Activated T-helper 1 cell treated with anti-CD3 and anti-CD28 coated beads, Interleukin-2, amount 50 U/mL, for 16 hours (primary cell): ENCODE data around the gene MEGF11.
"Not testable (repeated sequence)": the region's sequence is repeated elsewhere in the genome, so short reads cannot be mapped to it uniquely, and the experiment has no call there.

Source experiments
- DNase-seq, 2 donors: peaks; one replicate each; pipeline ENCODE4 v3.0.0-alpha.2; 2020; ENCODE audit warnings: low read depth in 1 of 2, low spot score in 1 of 2

The MEGF11 gene

DNA sequence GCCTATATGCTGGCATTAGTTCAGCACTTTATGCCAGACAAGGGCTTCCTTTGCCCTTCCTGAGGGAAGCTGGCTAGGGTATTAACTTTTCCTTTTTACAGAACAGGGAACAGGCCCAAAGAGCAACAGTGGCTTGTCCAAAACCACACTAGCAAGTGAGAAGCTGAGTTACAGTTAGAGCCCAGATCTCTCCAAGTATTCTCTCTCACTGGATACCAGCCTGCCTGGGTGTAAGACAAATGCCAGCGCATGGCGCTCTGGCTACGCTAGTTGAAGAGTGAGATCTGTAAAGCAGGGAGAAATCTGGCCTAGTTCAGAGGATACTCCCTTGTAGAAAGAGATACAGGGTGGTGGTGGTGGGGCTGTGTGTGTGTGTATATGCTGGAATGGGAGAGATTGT, 345.9 kb downstream of the MEGF11 start:
- DNase-seq, result no peak

DNA sequence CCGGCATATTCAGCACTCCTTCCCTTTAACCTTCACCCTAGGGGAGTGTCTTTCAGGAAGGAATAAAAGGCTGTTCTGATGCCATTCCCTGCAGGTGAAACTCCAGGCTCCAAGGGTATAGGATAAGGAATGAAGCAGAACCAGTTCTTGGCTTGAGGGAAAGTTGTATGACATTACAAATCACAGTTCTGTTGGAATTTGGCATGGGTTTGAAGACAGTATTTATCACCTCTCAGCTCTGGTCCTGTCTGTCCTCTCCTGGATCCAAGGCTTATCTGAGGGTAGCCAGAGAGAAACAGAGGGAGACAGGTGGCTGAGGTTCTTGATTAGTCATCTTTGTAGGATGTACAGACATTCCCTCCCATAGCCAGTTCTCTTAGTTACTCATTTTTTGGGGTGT, 347.2 kb downstream of the MEGF11 start:
- no peak for DNase-seq

DNA sequence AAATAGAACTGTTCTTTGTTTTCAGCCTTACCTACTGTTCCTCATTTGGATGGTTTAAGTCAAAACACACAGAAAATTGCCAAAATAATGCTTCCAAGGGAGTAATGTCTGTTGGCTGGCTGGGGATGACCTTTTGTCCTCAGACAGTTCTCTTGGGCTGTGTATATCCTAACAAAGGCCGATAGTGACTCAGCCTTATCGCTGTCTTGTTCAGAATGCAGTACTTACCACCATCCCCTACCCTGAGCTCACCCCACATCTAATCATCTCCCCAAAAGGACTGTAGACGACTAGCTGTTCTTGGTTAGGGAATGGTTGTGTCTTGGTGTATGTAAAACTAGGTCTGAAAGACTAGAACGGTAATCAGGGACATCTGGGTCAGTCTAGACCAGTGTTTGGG, 349.2 kb downstream of the MEGF11 start:
- DNase-seq, result no peak

DNA sequence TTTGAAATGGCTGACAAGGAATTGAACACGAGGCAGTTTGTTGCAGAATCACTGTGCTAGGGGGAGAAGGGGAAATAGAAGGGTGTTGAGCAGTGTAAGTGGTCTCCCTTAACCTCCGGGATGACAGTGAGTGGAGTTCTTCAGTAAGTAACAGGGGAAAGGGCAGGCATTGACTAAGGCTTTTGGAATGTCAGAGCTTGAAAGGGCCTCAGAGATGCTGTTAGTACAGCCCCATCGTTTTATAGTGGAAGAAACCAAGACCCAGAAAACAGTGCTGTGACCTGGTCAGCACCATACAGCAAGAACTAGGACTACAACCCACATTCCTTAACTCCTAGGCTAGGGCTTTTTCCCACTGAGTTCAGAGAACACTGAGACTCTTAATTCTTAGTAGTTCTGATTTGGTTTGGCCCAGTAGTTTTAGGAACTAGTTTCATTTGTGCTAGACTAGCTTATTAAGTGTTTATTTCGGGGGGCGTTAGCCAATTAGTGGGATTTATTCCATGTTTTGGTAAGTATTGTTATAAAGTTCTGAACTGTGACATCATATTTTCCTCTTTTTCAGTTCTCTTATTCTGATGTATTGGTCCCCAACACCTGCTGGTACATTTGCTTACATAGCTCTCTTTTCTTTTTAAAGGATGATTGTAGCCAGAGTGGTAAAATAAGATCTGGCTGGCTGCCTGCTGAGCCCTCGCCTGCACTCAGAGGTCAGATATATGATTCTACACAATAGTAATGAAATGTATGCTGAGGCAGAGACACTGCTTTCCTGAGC, 350.1 kb downstream of the MEGF11 start:
- no peak for DNase-seq

DNA sequence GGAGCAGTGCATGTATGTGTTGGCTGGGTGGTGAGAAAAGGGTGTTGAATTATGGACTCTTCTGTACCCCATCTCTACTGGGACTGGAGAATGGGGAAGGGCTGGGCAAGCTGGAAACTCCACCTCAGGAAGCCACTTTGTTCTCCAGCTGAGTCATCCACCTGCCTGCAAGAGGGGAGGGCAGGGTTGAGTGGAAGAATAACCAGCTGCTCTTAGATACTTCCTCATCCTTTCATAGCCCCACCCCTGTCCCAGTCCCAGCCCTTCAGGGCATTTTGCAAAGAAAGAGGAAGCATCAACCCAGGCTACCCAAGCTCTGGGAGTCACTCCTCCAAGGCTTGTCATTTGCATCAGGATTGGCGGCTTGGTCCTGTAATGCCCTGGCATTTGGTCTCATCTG, 351.2 kb downstream of the MEGF11 start:
- no peak for DNase-seq

DNA sequence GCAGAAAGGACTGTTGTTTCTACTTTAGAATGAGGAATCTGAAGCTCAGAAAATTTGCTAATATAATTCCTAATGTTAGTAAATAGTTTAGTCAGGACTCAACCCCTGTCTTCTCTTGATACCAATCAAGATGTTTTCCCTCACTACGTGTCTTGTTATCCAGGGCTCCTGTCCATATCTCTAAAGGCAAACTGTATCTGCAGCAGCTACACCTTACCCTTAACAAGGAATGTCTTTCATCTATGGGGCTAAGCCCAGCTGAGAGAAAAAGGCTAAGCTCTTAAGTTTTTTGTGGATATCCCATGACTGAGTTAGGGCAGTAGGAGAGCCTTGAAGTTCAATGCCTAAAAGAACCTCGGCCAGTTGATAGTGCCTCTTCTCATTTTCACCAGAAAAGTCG, 351.7 kb downstream of the MEGF11 start:
- DNase-seq, result no peak

DNA sequence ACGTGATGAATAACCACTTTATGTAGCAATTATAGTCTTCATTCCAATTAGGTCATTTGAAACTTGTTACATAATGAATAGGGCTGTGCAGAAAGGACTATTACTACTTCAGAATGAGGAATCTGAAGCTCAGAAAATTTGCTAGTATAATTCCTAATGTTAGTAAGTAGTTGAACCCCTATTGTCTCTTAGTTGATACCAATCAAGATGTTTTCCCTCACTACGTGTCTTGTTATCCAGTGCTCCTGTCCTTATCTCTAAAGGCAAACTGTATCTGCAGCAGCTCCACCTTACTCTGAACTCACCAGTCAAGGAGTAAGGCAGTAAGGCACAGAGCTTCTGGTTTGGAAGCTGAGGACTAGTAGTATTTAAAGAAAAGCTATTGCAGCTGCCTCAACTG, 352.2 kb downstream of the MEGF11 start:
- no peak for DNase-seq

DNA sequence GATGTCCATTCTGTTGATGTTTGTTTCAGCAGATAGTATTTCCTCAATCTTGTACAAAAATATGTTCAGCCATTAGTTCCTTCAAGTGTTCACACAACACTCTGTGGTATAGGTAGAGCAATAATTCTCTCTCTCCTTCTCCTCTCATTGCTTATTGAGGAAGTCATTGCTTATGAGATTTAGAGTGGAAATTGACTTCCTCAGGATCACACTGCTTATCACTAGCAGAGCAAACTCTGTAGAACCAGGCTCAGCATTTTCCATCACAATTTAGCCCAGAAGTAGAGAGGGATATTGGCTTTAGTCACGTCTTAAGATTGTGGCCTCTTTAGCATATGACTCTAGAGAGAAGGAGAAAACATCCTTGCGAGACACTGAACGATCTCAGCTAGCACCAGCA, 353.1 kb downstream of the MEGF11 start:
- DNase-seq, result no peak

DNA sequence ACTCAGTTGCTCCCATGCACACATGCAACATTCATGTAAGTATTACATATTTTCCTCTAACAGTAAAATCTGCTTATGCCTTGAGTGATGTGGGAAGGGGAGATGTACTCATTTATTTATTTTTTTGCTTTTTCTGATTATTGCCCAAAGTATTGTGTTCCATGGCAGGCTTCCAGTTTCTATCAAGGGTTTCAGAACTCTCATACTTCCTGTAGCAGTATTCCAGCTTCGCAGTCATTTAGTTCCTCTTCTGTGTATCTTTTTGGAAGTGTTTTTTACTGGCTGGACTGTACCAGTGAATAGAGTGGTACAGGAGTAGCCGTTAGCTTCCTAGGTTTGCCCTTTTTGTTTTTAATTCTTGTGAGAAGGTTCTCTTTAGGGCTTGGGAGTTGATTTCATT, 357.3 kb downstream of the MEGF11 start:
- no peak for DNase-seq

DNA sequence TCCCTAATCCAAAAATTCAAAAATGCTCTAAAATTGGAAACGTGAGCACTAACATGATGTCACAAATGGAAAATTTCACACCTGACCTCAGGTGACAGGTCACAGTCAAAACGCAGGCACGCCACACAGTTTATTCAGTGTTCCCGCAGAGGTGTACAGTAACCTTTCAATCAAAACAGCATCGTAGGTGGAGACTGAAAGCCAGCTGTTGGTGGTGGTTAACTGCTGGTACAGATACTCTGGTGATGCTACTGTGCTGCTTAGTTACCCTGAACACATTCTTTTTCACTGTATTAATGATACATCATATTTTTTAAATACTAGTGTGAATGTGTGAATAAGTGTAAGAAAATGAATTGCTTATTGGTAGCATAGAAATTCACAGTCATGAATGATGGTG, 360.5 kb downstream of the MEGF11 start:
- DNase-seq, result no peak

DNA sequence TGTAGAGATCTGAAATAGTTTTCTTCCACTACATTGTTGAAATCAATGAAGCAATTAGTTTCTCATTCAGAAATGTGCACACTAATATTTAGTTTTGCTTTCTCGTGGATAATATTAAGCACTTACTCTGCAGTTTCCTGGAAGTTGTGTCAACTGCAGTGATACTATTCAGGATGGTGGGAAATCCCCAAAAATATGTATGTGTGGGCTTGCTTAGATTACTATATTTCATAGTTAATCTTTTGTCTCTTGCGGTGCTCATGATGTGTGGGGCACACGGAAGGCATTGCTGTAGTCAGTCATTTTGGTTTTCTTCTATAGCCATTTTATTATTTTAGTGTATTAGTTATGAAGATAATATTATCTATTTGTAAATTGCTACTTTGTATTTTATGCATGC, 364.6 kb downstream of the MEGF11 start:
- no peak for DNase-seq

DNA sequence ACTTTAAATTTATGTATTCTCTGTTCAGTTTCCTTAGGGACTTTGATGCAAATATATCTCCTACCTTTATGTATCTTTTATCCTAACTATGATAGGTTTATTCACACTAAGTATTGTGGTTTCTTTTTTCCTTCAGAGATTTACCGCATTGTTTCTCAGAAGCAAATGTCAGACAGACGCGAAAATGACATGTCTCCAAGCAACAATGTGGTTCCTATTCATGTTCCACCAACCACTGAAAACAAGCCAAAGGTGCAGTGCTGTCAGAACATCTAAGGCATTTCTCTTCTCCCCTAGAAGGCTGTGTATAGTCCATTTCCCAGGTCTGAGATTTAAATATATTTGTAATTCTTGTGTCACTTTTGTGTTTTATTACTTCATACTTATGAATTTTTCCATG, 366.0 kb downstream of the MEGF11 start:
- DNase-seq, result peak in 1 of 2 donors; percentile 11

DNA sequence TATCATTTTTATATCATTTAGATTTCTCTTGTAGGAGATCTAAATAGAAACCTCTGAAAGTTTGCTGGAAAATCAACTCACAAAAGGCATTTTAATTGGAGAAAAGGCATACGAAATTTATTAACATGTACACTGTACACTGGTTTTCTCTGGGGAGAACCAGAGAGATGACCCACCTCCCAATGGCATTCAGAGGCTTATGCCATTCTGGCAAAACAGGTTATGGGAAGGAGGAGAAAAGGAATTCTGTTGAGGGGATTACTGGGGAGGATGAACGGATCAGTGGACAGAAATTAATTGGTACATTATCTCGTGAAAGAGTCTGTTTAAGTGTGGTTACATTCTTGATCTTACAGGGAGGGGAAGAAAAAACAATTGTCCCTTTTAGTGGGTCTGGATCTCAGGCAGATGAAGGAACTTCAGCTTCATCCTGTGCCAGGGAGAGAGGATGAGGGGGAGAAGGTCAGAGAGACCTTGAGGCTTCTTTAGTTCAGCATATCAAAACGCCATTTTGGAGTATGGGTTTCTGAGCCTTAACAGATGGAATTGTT, 367.8 kb downstream of the MEGF11 start:
- no peak for DNase-seq

DNA sequence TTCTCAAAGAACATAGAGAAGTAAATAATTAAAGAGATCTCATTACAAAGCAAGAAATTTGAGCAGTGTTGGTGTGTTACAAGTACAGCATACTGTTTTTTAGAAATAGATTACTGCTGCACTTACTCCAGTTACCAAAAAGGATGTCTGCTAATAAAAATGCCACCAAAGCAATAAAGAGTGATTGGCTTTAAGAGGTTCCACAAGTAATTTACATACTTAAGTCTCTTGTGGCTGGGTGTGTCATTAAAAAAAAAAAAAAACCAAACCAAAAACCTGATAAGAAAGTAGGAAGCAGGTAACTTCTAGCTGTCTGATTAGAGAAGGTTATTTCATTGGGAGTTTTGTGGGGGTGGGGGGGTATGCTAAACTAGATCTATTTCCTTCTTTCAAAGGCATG, 369.0 kb downstream of the MEGF11 start:
- no peak for DNase-seq

DNA sequence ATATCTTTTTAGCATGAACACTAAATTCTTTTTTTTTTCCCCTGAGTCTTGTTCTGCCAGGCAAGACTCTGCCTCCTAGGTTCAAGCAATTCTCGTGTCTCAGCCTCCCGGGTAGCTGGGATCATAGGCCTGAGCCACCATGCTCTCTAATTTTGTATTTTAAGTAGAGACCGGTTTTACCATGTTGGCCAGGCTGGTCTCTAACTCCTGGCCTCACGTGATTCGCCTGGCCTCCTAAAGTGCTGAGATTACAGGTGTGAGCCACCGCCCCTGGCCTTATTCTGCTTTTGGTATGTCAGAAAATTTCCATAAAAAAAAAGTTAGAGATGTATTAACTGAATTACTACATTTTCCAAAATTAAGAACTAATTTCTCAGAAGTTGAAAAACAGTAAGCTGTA, 370.0 kb downstream of the MEGF11 start:
- no peak for DNase-seq

DNA sequence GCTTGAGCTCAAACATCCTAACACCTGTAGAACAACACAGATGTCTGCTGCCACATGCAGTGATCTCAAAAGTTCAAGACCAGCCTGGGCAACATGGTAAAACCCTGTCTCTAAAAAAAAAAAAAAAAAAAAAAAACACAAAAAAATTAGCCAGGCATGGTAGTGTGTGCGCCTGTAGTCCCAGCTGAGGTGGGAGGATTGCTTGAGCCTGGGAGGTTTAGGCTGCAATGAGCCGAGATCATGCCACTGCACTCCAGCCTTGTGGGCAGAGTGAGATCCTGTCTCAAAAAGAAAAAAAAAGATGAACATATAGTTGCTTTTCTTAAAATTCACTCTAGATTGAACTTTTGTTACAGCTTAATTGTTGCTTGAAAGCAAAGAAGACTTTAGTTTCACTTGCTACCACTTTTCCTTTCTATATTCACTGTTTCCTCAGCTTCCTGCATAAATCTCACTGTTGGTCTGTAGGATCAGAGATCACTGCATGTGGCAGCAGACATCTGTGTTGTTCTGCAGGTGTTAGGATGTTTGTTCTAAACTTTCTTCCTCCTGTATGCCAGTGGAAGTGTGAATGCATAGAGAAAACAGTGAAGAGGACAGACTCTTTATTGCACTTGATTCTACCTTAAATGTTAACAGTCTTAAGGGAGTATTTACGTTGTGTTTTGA, 371.6 kb downstream of the MEGF11 start:
- DNase-seq, result no peak

DNA sequence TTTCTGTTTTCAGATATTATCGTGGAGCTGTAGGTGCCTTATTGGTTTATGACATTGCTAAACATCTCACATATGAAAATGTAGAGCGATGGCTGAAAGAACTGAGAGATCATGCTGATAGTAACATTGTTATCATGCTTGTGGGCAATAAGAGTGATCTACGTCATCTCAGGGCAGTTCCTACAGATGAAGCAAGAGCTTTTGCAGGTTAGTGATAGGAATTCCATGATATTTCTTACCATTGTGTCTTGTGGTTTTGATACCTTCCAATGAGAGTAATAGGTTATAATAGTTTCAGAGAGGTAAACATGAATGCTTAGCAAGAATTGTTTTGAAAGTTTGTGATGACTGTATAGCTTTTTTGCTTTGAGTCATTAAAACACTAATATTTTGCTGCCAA, 375.8 kb downstream of the MEGF11 start:
- no peak for DNase-seq

DNA sequence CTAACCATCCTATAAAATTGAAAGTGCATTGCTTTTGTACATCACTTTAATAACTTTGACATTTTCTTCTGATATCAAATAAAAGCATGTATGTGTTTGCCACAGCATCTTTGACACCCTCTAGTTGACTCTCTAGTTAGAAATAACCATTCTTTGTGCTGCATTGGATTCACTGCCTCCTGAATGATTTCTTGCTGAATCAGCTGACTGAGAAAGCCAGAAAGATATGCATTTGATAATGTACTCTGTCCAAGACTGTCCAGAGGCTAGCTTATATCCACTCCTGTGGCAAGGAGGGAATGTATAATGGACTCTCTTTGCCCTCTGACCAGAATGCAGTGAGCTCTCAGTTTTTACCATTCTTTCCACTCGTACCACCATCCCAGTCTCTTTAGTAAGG, 378.1 kb downstream of the MEGF11 start:
- no peak for DNase-seq

DNA sequence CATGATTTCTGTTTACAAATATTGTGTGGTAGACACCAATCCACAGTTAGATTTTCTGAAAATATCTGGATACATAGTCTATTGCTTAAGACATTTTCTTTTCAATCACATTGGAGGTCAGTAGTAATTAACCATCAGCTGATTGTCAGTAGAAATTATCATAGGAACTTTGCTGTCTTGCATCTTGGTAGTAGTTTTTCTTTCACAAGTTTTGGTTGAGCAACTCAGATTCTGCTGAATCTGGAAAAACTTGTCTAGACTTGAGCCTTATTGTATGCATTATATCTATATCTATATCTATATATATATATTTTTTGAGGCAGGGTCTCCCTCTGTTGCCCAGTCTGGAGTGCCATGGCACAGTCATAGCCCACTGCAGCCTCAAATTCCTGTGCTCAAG, 380.3 kb downstream of the MEGF11 start:
- DNase-seq, result no peak

DNA sequence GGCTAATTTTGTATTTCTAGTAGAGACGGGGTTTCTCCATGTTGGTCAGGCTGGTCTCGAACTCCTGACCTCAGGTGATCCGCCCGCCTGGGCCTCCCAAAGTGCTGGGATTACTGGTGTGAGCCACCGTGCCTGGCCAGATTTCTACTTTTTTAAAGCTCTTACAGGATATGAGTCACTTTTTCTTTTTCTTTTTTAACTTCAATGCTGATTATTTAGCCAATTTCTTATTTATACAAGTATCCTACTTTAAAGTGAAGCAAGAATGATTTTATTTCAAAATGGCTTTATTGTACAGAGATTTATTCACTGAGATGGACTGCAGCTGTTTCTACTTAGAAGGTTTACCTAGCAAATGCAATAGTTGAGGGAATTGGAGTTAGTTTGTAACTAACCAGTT, 381.0 kb downstream of the MEGF11 start:
- DNase-seq, result not testable (repeated sequence)

DNA sequence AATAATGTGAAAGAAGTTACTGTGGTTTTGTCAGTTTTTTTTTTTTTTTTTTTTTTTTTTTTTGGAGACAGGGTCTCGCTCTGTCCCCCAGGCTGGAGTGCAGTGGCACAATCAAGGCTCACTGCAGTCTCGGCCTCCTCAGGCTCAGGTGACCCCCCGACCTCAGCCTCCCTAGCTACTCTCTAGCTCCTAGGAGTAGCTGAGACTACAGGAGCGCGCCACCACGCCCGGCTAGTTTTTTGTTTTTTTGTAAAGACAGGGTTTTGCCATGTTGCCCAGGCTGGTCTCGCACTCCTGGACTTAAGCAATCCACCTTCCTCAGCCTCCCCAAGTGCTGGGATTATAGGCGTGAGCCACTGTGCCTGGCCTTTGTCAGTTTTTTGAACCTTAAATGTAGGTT, 381.7 kb downstream of the MEGF11 start:
- not testable (repeated sequence) for DNase-seq

DNA sequence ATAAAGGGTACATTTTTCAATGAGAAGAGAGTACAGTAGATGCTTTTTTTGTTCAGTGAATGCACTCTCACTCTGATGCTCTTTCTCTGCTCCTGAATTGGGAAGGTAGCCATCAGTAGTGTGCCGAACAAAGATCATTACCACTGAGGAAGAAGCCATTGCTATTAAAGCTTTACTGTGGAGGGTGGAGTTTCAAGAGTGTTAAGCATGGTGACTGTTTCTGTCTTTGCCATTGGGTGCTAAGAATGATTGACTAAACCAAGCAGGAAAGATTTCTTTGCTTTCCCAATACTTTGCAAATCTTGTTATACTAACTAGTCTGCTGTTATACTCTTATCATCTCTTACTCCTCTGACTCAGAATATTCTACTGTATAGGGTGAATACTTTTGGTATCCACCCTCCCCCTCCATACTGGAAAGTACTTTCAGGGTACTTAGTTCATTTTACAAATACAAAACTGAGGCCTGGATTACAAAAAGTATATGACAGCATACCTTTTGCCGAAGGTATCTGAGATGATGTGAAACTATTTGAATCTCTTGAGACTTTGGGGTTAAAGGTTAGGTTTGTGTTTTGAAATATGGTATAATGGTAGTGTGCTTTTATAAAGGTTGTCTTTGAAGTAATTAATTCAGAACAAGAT, 382.5 kb downstream of the MEGF11 start:
- DNase-seq, result no peak
